SIG-M5 treated with dmso at 0.1 percent for 504 hours (cell line): ENCODE measurements around the gene CD8B.
A peak's percentile ranks its signal among the peaks of the same experiment; 100 is the strongest.
"Not testable (repeated sequence)": the region's sequence is repeated elsewhere in the genome, so short reads cannot be mapped to it uniquely, and the experiment has no call there.

ENCODE experiments used
- DNase-seq: peaks from one replicate; lab custom pipeline; 2025; ENCODE audit not compliant: unreplicated experiment; lab: John Stamatoyannopoulos, UW

The CD8B gene

GRCh38 chr2:86836915-86837695, 24.6 kb downstream of the CD8B start:
- peak; percentile 74 for DNase-seq

GRCh38 chr2:86835548-86835889, 26.2 kb downstream of the CD8B start:
- not testable (repeated sequence) for DNase-seq

GRCh38 chr2:86833315-86833714, 28.4 kb downstream of the CD8B start:
- DNase-seq, result no peak

- no peak for DNase-seq
Observed at GRCh38 chr2:86832334-86833096, 29.2 kb downstream of the CD8B start.

- no peak for DNase-seq
Observed at GRCh38 chr2:86831537-86831936, 30.1 kb downstream of the CD8B start.

- no peak for DNase-seq
Observed at GRCh38 chr2:86826951-86827350, 34.7 kb downstream of the CD8B start.

GRCh38 chr2:86825693-86826381, 35.8 kb downstream of the CD8B start:
- no peak for DNase-seq

- no peak for DNase-seq
Observed at GRCh38 chr2:86825036-86825692, 36.5 kb downstream of the CD8B start.

- no peak for DNase-seq
Observed at GRCh38 chr2:86822668-86823345, 38.9 kb downstream of the CD8B start.

- DNase-seq, result no peak
Observed at GRCh38 chr2:86821842-86822241, 39.8 kb downstream of the CD8B start.

- DNase-seq, result no peak
Observed at GRCh38 chr2:86821306-86821705, 40.4 kb downstream of the CD8B start.

GRCh38 chr2:86818957-86819356, 42.7 kb downstream of the CD8B start:
- no peak for DNase-seq

GRCh38 chr2:86818114-86818801, 43.4 kb downstream of the CD8B start:
- no peak for DNase-seq

GRCh38 chr2:86815611-86816010, 46.1 kb downstream of the CD8B start:
- no peak for DNase-seq

GRCh38 chr2:86809481-86810121, 52.1 kb downstream of the CD8B start:
- no peak for DNase-seq

GRCh38 chr2:86808315-86809161, 53.1 kb downstream of the CD8B start:
- DNase-seq, result peak; percentile 84

GRCh38 chr2:86807468-86808275, 54.0 kb downstream of the CD8B start:
- peak; percentile 23 for DNase-seq

- no peak for DNase-seq
Observed at GRCh38 chr2:86807133-86807467, 54.6 kb downstream of the CD8B start.
